Mononuclear cell (primary cell): Measurements from ENCODE around the gene CTXND1. TPM values are rescaled to one million over a fixed set of nuclear protein-coding genes. Genes with fewer than 3 reads are reported as not detected.

Experiments
- H3K27me3 ChIP-seq: 2 replicates; pipeline ENCODE4 v1.6.0; 2011; ENCODE audit warnings: low read length, control low read depth; ENCODE audit not compliant: insufficient read depth
- H3K4me1 ChIP-seq: 2 replicates; pipeline ENCODE4 v1.5.1; 2011; ENCODE audit warnings: mild to moderate bottlenecking, low read length, control low read depth; ENCODE audit not compliant: insufficient read depth
- H3K4me3 ChIP-seq: 2 replicates; pipeline ENCODE4 v1.5.1; 2011; ENCODE audit warnings: mild to moderate bottlenecking, low read length, moderate library complexity
- H3K9me3 ChIP-seq: 2 replicates; pipeline ENCODE4 v1.5.1; 2011; ENCODE audit warnings: low read depth, mild to moderate bottlenecking, control low read depth, low read length
- total RNA-seq: library from RNA; depleted of rRNA; stranded (reverse); fragments of >200 nt; gene quantifications from one replicate; pipeline ENCODE4 v1.2.3, GENCODE V29; 2012

Gene CTXND1
- total RNA-seq, 1 donor: not detected

DNA sequence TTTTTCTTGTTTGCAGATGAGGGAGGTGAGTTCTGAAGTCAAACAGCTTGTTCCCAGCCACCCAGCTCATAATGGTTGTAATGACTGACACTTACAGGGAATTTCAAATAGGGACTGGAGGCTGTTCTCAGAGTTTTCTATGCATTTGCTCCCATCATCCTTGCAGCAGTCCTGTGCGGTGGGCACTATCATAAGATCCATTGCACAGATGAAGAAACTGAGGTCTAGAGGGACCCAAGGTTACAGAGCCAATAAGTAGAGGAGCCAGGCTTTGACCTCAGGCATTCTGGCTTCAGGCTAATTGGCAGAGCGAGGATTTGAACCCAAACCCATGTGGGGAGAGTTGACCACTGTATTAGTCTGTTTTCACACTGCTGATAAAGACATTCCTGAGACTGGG is 66.9 kb downstream of the CTXND1 start:
- no peaks in the 10 kb centered on the region for H3K4me1 ChIP-seq
- no peaks in the 10 kb centered on the region for H3K9me3 ChIP-seq
- H3K27me3 ChIP-seq: no peaks in the 10 kb centered on the region
- no peak overlapping the region for H3K4me3 ChIP-seq

DNA sequence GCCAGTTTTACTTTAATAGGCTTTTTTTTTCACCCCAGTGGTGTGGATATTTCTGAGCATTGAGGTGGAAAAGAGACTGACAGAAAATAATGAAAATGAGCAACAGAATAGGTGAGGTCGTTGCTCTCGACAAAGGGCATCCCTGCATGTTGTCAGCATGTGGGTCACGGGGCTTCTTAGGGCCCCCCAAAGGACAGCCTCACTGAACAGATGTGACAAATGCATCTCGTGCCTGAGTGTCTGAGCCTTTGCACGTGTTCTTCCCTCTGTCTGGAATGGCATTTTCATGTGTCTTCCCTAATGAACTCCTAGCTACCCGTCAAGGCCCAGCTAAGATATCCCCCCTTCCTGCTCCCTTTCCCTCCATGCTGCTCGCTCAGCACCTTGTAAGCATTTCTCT is 67.5 kb downstream of the CTXND1 start:
- Histone ChIP-seq H3K9me3 (no peaks in the 10 kb centered on the region), H3K4me1 (no peaks in the 10 kb centered on the region), H3K27me3 (no peaks in the 10 kb centered on the region), H3K4me3 (no peak overlapping the region)

- H3K9me3 ChIP-seq: no peaks in the 10 kb centered on the region
- no peaks in the 10 kb centered on the region for H3K27me3 ChIP-seq
- no peaks in the 10 kb centered on the region for H3K4me1 ChIP-seq
- H3K4me3 ChIP-seq: no peak overlapping the region
Observed at GRCh38 chr15:80183886-80184285, 68.1 kb downstream of the CTXND1 start.

- Histone ChIP-seq H3K4me1 (no peaks in the 10 kb centered on the region), H3K9me3 (no peaks in the 10 kb centered on the region), H3K27me3 (no peaks in the 10 kb centered on the region), H3K4me3 (no peak overlapping the region)
Observed at GRCh38 chr15:80183306-80183705, 68.7 kb downstream of the CTXND1 start.

DNA sequence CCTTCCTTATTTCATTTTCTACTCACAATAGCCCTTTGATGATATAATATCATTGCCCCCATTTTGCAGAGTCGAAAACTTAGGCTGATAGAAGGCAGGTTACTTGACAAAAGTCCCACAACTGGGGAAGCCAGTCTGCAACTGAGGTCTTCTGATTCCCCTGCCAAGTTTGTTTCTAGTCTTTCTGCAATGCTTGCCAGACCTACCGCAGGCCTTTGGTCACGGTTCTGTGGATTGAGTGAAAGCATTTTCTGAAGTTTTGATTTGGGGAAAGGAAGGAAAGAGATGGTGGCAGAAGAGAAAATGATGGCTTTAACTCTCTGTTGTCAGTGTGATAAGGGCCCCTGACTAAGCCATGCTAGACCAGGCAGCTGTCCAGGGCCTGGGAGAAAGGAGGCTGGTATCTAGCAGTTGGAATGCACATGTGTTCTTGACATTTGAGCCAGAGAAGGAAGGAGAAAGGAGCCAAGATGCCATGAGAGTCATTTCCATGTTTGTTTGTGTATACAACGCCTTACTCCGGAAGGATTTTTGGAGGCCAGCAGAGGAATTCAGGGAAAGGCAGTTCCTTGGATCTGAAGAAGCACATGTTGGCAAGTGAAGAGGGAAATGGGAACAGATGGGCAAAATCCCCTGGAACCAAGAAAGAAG is 69.3 kb downstream of the CTXND1 start:
- Histone ChIP-seq H3K9me3 (no peaks in the 10 kb centered on the region), H3K4me3 (no peak overlapping the region), H3K27me3 (no peaks in the 10 kb centered on the region), H3K4me1 (no peaks in the 10 kb centered on the region)

DNA sequence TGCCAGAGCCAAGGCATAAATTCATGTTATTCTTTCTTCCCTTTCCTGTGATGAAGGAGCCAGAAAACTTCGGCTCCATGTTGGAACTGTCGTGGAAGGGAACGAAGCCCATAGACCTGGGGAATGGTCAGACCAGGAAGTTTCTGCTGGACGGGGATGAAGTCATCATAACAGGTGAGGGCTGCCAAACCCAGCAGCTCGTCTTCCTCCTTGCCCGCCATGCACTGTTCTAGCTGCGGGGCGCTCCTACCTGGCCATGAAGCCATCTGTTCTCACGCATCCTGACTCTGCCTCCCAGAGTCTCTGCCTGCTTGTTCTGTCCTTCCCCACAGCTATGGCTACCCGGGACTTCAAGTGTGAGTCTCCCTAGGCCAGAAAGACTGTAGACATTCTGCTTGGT is 71.0 kb downstream of the CTXND1 start:
- no peaks in the 10 kb centered on the region for H3K27me3 ChIP-seq
- H3K4me1 ChIP-seq: no peaks in the 10 kb centered on the region
- no peaks in the 10 kb centered on the region for H3K9me3 ChIP-seq

GRCh38 chr15:80180468-80180867 is 71.5 kb downstream of the CTXND1 start:
- Histone ChIP-seq H3K4me1 (no peaks in the 10 kb centered on the region), H3K4me3 (no peak overlapping the region), H3K9me3 (no peaks in the 10 kb centered on the region), H3K27me3 (no peaks in the 10 kb centered on the region)

More for the DNA sequence above, 71.0 kb downstream of the CTXND1 start:
- H3K4me3 ChIP-seq: no peak overlapping the region

- H3K4me3 ChIP-seq: no peak overlapping the region
- H3K4me1 ChIP-seq: no peaks in the 10 kb centered on the region
- H3K9me3 ChIP-seq: no peaks in the 10 kb centered on the region
- no peaks in the 10 kb centered on the region for H3K27me3 ChIP-seq
Observed at GRCh38 chr15:80179935-80180334, 72.1 kb downstream of the CTXND1 start.

DNA sequence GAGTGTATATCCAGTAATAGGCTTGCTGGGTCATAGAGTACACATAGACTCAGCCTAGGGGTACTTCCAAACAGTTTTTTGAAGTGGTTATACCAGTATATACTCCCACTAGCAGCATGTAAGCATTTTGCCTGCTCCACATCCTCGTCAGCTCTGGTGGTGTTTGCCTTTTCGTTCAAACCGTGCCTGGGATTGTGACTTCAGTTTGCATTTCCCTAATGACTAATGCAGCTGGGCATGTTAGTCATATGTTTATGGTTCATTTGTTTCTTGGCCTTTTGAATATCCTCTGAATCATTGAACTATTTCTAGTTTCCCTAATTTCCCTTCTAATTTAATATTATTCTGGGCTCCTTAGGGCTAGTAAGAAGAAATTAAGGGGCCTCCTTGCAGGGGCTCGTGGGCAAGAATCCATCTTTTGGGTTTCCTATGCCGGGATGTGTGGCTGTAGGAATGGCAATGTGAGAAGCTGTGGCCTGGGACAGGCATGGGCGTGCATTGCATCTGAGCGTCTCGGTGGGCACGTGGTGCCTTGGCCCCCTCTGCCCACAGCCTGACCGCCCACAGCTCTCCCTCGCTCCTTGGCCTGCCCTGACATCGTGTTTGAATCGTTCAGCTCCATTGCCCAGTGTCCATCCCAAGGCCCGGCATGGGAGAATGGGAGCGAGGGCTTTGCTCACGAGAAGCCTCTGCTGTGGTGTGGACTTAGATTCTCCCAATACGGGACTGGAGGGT is 72.8 kb downstream of the CTXND1 start:
- Histone ChIP-seq H3K4me1 (no peaks in the 10 kb centered on the region), H3K4me3 (no peak overlapping the region), H3K9me3 (no peaks in the 10 kb centered on the region), H3K27me3 (no peaks in the 10 kb centered on the region)

DNA sequence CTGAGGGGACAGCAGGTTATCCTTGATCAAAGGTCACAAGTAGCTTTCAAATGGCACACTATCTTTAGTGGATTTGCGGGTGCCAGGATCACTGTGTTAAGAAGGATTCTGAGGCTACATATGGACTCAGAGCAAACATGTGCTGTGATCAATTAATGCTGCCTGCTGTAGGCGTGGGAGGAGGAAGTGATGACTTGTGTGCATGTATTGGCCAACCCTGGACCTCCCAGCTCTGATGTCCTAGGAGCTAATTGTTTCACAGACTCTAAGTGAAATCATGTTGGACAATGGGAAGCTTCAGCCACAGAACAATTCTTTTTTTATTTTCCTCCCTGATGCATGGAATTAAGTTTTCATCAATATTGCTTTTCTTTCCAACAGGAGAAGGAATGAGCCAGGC is 74.9 kb downstream of the CTXND1 start:
- Histone ChIP-seq H3K4me3 (no peak overlapping the region), H3K27me3 (no peaks in the 10 kb centered on the region), H3K4me1 (no peaks in the 10 kb centered on the region), H3K9me3 (no peaks in the 10 kb centered on the region)

GRCh38 chr15:80176443-80176842 is 75.6 kb downstream of the CTXND1 start:
- Histone ChIP-seq H3K4me1 (no peaks in the 10 kb centered on the region), H3K4me3 (no peak overlapping the region), H3K27me3 (no peaks in the 10 kb centered on the region), H3K9me3 (no peaks in the 10 kb centered on the region)

DNA sequence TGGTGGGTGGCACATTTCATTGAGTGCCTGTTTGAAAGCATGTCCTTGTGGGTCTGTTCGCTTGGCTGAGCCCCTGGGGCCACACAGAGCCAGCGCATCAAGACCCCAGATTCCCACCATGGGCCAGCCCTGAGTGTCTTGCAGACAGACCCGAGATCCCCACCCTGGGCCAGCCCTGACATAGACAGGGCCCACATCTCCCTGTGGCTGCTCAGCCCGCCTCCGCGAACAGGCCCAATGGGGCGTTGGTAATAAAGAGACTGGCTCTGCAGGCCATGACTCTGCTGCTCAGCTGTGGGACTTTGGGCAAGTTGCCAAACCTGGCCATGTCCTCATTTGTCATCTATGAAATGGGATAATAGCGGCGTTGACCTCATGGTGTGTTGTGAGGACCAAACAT is 76.6 kb downstream of the CTXND1 start:
- Histone ChIP-seq H3K4me3 (no peak overlapping the region), H3K9me3 (no peaks in the 10 kb centered on the region), H3K27me3 (no peaks in the 10 kb centered on the region), H3K4me1 (no peaks in the 10 kb centered on the region)

DNA sequence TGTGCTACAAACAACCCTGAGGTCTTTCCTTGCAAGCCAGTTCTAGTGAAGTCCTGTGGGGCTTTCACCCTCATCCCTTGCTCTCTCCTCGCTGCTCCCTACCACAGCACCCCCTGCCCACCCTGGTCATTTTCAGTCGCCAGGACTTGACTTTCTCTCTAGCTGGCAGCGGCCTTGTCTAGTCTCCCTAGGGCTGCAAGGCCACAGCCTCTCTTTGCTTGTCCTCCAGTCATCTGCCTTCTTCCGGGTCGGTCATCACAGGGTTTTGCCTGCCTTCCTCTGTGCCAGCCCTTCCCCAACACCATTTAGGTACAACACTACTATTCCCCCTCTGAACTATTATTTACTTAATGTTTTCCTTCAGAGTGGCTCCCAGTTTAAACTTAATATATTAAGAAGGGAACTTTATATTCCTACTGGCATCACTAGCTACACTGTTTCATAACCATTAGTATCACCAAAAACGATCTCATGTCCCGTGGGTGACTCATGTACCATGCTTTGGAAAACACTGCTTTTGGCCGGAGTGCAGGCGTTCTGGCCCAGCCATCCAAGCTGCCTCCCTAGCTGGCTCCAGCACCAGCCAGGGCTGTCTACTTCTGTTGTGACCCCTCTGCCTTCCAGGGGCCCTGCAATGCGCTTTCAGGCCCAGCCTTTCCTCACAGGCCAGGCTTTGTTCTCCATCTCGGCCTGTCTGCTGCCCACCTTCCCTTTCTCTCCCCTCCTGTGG is 77.8 kb downstream of the CTXND1 start:
- Histone ChIP-seq H3K9me3 (no peaks in the 10 kb centered on the region), H3K27me3 (no peaks in the 10 kb centered on the region), H3K4me1 (no peaks in the 10 kb centered on the region), H3K4me3 (no peak overlapping the region)

GRCh38 chr15:80173022-80173759 is 78.8 kb downstream of the CTXND1 start:
- Histone ChIP-seq H3K4me1 (no peaks in the 10 kb centered on the region), H3K4me3 (no peak overlapping the region), H3K9me3 (no peaks in the 10 kb centered on the region), H3K27me3 (no peaks in the 10 kb centered on the region)

DNA sequence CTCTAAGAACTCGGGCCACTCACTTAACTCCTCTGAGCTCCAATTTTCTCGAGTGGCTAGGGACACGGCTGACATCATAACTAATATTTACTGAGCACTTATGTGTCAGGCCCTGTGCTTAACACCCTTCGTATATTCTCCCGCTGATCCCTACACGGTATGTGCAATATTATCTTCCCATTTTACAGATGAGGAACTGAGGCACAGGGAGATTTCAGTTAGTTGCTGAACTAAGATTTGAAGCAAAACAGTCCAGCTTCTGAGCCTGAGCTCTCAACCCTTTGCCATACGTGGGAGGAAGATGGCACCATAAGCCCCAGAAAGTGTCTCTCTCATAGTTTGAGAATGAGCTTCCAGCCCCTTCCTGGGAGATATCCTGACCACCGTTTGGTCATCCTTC is 79.6 kb downstream of the CTXND1 start:
- Histone ChIP-seq H3K4me3 (no peak overlapping the region), H3K9me3 (no peaks in the 10 kb centered on the region), H3K27me3 (no peaks in the 10 kb centered on the region), H3K4me1 (no peaks in the 10 kb centered on the region)
